GM21367 (cell line): ENCODE results near the gene MAD1L1.
"Not testable (repeated sequence)": the region's sequence is repeated elsewhere in the genome, so short reads cannot be mapped to it uniquely, and the experiment has no call there.

Source experiments
- ATAC-seq: cut with Tn5 transposase; IDR thresholded peaks from one replicate; pipeline ENCODE4 v1.9.1; 2021; ENCODE audit not compliant: unreplicated experiment

MAD1L1 gene

DNA sequence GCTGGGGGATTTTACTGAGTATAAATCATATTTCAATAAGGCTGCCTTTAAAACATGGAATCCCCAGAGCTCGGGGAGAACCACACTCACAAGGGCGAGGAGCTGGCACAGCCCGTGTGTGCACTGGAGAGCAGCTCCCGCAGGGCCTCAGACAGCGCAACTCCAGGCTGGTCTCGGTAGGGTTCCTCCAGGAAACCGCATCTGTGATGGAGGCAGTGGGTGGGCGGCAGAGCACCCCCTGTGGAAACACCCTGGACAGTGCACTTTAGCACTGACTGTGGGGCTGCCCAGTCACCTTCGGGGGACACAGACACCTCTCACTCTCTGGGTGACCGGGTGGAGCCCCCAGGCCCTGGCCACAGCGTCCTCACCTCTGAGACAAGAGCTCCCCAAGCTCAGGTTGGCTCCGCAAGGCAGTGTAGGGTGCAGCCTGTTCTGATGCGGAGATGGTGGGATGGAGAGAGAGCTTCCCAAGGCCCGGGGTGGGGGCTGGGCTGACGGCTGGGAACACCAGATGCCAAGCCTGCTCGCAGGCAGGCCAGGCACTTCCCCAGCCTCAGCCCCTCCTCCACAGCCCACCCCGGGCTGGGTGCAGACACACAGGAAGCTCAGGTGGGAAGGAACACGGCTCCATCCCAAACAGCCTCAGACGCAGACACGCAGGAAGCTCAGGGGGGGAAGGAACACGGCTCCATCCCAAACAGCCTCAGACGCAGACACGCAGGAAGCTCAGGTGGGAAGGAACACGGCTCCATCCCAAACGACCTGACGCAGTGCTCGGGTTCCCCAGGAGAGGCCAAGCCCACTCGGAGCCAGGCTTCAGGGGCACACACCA, 224.4 kb downstream of the MAD1L1 start:
- no peak for ATAC-seq

DNA sequence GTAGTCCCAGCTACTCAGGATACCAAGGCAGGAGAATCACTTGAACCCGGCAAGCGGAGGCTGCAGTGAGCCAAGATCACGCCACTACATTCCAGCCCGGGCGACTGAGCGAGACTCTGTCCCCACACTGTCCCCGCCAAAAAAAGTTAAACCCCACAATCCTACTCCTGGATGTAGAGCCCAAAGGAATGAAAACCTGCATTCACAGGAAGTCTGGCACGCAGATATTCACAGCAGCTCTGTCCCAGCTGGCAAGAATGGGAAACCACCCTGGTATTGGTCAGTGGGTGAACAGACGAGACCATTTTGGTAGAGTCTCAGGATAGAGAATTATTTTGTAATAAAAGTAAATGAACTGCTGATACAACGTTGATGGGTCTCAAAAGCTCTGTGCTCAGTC, 225.2 kb downstream of the MAD1L1 start:
- no peak for ATAC-seq

GRCh38 chr7:2006921-2007381, 225.8 kb downstream of the MAD1L1 start:
- ATAC-seq, result no peak

DNA sequence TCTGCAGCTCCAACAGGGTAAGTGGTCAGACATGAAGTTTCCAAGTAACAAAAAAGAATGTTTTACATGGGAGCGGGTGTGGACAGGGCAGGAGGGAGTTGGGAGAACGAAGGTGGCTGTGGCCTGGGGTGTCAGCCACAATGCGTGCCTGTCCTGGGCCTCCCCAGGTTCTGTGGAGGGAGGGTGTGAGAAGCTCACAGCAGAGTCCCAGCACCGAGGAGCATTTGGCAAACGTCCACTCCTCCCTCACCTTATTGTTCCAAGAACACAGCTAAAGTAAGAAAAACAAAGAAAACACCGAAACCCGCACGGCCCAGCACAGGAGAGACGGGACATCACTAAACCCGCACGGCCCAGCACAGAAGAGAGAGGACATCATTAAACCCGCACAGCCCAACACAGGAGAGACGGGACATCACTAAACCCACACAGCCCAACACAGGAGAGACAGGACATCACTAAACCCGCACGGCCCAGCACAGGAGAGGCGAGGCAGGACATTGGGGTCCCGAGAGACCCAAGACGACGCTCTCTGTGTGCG, 226.4 kb downstream of the MAD1L1 start:
- no peak for ATAC-seq

DNA sequence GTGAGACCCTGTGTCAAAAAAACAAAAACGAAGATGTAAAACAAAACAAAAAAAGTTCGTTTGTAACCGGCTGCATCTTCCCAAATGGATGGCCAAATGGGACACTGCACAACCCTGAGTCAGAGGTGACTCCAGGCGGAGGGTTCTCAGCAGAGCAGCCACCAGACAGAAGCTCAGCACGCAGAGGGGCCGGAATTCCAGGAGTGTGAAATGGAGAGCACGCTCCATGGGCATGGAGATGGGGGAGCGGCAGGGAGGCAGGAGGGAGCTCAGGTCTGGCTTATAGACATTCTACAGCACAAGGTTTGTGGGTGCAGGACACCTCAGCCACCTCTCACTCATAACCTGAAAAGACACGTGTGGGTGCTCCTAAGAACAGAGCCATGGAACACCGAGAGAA, 227.0 kb downstream of the MAD1L1 start:
- ATAC-seq, result no peak

GRCh38 chr7:2004841-2005725, 227.7 kb downstream of the MAD1L1 start:
- no peak for ATAC-seq

- no peak for ATAC-seq
These were observed 228.6 kb downstream of the MAD1L1 start for GRCh38 chr7:2003931-2004812.

DNA sequence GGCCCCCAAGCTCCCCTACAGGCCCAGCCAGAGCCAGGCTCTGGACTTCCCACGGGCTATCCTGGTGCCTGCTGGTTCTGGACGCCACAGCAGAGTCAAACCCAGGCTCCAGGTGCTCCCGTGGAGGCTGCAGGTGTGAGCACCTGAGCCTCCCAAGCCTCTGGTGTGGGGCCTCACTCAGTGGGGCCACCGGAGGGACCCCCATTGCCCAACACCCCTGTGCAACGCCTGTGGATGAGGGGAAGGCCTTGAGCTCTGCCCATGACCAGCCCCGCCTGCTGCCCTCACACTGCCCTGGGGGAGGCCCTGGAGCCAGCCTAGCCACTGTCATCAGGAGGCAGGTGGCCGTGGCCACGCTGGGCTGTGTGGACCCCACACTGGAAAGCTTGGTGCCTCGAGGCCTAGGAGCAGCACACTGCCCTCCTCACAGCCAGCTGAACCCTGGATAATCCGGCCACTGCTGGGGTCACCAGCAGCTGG, 229.3 kb downstream of the MAD1L1 start:
- ATAC-seq, result no peak

GRCh38 chr7:2002561-2003450, 229.9 kb downstream of the MAD1L1 start:
- no peak for ATAC-seq

DNA sequence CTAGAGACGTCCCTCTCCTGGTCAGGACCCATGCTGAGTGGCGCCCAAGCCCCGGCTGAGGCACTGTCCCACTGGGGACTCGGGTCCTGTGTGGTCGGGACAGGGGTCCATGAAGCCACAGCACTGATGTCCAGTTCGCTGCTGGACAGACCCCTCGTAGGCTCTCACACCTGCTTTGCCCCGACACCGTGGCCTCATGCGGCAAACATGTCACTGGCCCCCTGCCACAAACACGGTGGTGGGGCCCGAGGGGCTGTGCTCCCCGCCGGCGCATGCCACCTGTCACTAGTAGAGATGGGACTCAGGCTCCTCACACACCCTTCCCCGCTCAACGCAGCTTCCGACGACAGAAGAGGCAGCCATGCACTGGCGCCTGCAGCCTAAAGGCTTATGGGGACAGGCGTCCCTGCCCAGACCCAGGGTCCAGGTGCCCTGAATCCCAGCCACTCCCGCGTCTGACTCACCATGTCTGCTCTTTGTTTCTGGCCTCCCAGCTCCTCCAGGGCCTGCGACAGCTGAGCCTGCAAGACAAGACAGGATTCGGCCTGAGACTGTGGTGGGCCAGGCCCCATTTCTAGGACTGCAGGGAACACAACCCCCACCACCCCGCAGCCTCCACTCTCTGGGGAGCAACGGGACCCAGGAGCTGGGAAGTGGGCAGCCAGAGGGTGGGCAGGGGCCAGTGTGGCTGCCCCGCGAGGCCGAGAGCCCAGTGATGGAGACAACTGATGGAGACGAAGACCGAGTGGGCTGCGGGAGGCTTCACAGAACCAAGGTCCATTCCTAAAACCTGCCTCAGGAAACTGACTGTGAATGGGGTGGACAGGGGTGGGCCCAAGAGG, 230.9 kb downstream of the MAD1L1 start:
- no peak for ATAC-seq

GRCh38 chr7:2000746-2001321, 231.9 kb downstream of the MAD1L1 start:
- ATAC-seq, result no peak

GRCh38 chr7:2000153-2000687, 232.5 kb downstream of the MAD1L1 start:
- no peak for ATAC-seq

DNA sequence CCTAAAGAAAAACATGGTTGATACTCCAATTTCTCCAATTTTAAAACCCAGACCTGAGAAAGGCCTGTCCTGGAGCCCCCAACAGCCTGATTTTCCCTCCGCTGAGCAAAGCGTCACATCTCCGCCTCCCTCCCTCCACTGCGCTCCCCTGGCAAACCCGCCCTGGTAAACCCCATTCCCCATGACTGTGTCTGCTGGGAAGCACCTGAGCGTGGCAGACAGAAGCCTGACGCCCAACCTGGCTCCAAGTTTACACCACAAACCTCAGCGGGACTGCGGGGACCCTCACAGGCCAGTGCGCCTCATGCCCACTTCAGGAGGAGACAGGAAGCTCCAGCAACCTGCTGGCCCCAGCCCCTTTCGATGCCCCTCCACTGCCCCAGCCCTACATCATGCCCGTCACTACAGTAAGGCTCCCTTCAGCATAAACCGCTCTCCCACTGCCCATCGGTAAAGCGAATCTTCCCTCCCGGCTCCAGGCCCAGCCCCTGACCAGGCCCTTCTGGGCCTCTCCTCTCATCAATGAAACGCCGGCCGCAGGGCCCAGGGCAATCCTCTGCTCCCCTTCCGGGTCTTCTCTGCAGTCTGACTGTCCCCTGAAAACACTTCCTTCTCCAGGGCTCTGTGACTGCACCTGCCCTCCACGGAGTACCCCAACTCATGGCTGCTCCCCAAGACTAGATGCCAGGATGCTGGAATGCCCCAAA, 233.3 kb downstream of the MAD1L1 start:
- no peak for ATAC-seq

- no peak for ATAC-seq
These were observed 234.6 kb downstream of the MAD1L1 start for GRCh38 chr7:1998146-1998545.

DNA sequence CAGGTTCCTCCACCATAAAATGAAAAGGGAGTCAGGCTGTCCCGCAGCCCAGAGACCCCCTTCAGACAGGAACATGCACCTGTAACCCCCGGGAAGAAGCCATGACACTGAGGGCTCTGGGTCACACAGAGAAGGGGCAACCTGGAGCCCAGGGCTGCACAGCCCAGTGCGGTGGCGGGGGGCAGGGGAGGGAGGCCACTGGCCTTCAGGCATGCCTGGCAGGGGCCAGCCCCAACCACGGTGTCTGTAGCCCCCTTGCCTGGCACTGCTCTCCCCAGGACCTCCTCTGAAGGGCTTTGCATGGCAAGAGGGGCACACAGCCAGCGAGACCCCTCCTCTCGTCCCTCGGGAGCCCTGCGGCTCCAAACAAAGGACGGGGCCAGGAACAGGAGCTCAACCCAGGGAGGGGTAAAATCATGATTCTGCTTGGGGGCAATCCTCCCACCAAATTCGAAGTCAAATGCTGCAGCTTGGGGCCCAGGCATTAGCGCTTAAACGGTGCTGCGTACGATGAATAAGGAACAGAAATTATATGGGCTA, 235.1 kb downstream of the MAD1L1 start:
- no peak for ATAC-seq

- no peak for ATAC-seq
These were observed 235.9 kb downstream of the MAD1L1 start for GRCh38 chr7:1996816-1997215.

- ATAC-seq, result not testable (repeated sequence)
These were observed 236.8 kb downstream of the MAD1L1 start for GRCh38 chr7:1995911-1996420.
